Fibroblast of mammary gland (primary cell): ENCODE measurements around the gene OMP.
"Not testable (repeated sequence)": the region's sequence is repeated elsewhere in the genome, so short reads cannot be mapped to it uniquely, and the experiment has no call there.

Source experiments
- DNase-seq: peaks from one replicate; pipeline ENCODE4 v3.0.0-alpha.2; 2010; ENCODE audit warnings: low read depth
- H3K4me3 ChIP-seq: 2 replicates; pipeline ENCODE4 v1.5.1; 2011; ENCODE audit warnings: low read depth, mild to moderate bottlenecking, low read length, moderate library complexity; ENCODE audit not compliant: control insufficient read depth
- TF ChIP-seq, protein P1 (sequence below): conservative IDR thresholded peaks from 2 replicates; pipeline ENCODE4 v1.5.1; 2011; ENCODE audit warnings: low read depth, low read length, inconsistent platforms; ENCODE audit not compliant: control insufficient read depth, insufficient read depth

OMP gene

DNA sequence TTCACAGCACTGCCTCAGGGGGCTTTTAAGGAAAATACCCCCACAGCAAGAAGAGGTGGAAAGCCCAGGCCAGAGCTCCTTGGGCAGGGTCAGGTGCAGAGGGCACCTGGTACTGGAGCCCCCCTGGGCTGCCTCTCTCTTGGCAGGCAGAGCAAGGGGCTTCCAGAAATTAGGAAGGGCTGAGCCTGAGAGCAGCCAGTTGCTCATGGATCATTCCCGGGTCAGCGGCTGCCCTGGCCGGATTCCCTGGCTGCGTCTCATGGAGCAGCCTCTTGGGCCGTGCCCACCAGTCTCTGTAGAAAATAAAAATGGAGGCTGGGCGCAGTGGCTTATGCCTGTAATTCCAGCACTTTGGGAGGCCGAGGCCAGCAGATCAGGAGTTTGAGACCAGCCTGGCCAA is 10.3 kb upstream of the OMP start:
- no peak overlapping the region for H3K4me3 ChIP-seq

DNA sequence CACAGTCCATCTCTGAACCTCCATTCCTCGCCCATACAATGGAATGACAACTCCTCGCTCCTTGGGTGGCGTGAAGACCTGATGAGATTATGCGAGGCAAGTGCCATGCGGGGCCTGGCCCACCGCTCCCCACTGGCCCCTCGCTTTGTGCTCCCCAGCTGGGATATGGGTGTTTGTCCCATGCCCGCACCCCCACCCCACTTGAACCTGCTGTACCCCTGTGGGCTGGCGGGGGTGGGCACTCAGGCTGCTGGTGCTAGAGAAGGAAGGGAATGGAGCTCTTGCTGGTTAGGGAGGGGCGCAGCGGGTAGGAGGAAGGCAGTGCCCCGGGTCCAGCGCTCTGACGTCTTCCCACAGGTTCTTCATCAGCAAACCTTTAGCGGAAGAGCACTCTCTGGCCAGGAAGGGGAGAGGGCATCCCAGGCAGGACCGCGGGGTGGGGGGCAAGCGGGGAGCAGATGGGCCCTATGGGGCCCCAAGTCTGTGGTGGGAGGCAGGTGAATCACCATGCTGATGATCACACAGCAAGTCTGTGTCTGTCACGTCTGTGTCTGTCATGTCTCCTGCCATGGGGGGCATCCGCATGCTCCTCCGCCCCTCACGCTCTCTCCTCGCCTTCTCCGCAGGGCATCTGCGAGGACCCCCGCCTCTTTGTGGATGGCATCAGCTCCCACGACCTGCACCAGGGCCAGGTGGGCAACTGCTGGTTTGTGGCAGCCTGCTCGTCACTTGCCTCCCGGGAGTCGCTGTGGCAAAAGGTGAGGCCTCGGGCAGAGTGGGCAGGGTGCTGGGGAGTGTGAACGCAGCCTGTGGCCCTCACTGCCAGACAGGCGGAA is 9.4 kb upstream of the OMP start:
- no peak overlapping the region for H3K4me3 ChIP-seq
- TF ChIP-seq, protein P1, sequence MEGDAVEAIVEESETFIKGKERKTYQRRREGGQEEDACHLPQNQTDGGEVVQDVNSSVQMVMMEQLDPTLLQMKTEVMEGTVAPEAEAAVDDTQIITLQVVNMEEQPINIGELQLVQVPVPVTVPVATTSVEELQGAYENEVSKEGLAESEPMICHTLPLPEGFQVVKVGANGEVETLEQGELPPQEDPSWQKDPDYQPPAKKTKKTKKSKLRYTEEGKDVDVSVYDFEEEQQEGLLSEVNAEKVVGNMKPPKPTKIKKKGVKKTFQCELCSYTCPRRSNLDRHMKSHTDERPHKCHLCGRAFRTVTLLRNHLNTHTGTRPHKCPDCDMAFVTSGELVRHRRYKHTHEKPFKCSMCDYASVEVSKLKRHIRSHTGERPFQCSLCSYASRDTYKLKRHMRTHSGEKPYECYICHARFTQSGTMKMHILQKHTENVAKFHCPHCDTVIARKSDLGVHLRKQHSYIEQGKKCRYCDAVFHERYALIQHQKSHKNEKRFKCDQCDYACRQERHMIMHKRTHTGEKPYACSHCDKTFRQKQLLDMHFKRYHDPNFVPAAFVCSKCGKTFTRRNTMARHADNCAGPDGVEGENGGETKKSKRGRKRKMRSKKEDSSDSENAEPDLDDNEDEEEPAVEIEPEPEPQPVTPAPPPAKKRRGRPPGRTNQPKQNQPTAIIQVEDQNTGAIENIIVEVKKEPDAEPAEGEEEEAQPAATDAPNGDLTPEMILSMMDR, result no peak
- no peak for DNase-seq

More for the DNA sequence above, 10.3 kb upstream of the OMP start:
- no peak for DNase-seq
- TF ChIP-seq, protein P1, result no peak

DNA sequence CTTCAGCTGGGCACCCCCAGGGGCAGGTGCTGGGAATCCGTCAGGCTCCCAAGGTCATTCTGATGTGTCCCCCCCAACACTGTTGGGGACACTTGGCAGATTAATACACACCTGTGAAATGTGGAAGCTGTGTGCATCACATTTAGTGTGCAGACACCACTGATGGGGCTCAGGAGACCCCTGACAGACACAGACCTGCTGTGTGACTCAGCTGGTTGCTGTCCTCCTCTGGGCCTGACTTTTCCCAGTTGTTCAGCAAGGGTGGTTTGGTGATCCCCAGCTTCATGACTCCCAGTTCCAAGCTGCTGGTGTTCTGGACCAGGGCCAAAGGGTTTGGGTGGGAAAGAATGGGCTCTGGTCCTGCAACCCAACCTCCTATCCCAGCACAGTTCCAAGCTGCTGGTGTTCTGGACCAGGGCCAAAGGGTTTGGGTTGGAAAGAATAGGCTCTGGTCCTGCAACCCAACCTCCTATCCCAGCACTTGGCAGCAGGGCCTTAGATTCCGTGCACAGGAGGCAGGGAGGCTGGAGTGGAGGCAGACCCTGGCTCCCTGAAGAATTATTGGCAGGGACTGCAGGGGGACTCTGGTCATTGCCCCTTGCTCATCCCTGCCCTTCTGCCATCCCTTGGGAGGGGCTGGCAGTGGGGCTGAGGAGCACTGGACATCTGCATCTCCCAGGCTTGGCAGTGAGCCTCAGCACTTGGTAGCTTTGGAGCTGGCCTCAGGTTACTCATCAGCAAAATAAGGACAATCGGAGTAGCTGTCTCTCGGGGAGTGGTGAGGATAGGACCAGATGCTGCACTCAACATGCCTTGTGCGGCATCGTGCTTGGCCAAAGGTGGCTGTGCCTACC is 8.4 kb upstream of the OMP start:
- H3K4me3 ChIP-seq, result no peak overlapping the region
- TF ChIP-seq, protein P1, result no peak
- peak; percentile 16 for DNase-seq

DNA sequence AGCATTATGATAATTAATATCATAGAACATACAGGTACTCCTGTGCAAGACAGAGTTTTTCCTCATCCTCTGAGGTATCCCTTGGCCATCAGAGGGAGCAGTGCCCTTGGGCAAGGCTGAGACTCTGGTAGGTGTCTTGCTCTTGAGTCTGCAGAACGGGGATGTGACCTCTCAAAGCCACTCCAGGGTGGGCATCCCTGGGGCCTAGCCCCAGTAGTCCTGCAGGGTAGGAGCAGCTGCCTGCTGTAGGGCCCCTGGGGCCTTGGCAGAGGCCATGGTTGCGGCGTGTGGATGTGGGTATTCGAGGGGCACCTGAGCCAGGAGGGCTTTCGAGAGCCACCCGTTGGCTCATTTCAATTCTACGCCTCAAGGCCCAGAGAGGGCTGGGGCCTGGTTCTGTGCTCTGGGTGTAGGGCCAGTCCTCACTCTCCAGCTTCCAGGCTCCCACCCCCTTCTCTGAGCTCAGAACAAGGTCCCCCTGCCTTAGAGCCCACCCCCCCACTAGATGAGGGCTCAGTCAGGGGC is 7.7 kb upstream of the OMP start:
- no peak for DNase-seq
- TF ChIP-seq, protein P1, result no peak
- H3K4me3 ChIP-seq, result no peak overlapping the region

DNA sequence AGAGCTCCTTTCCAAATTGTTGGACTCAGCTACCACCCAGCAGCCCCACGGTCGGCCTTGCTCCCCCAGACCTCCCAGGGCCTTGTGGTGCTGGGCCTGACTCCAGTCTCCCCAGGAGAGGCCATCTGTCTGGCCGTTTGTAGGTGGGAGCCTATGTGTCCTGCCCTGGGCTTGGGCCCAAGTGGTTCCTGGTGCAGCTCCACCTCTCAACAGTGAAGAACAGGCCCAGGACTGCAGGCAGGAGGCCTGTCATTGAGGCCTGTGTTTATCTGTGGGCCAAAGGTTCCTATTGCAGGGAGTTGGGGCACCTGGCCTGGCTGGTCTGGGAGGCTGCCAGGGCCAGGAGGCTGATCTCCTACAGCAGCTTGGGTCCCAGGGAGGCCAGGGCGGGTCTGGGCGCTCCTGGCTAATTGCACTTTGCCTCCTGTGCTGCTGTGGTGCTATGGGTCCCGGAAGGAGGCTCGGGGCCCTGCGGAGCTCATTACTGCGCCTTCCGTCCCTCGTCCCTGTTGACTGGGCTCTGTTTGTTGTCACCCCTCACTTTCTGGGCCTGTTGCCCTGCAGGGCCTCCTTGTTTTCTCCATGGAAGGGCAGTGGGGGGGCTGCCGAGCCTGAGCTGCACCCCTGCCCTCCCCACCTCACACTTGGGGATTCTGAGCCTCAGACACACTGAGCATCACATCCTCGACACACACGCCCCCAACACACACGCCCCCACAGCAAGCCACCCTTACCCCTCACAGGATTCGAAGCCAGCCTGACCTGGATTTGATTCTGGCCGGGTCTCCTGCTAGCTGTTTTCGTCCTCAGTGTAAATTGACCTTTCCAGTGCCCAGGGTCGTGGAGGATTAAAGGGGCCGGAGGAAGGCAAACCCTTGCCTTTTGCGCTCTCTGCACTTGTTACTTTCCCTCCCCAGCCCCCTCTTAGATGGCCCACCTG is 6.8 kb upstream of the OMP start:
- DNase-seq, result no peak
- H3K4me3 ChIP-seq, result no peak overlapping the region
- TF ChIP-seq, protein P1, result no peak

DNA sequence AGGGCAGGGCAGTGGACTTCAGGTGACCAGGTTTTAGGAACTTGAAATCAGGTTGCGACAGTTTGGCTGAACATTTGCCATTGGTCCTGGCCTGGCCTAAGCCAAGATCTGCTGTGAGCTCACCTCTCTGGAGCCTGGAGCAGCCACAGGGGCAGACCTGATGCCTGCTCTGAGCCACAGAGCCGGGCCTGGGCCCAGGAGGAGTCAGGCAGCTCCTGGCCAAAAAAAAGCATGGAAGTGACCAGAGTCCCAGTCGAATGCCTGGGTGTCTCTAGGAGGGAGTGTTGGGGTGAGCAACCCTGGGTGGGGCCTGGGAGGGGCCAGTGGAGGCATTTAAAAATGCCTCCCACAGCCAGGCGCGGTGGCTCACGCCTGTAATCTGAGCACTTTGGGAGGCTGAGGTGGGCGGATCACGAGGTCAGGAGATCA is 6.0 kb upstream of the OMP start:
- TF ChIP-seq, protein P1, result no peak
- no peak for DNase-seq
- no peak overlapping the region for H3K4me3 ChIP-seq

DNA sequence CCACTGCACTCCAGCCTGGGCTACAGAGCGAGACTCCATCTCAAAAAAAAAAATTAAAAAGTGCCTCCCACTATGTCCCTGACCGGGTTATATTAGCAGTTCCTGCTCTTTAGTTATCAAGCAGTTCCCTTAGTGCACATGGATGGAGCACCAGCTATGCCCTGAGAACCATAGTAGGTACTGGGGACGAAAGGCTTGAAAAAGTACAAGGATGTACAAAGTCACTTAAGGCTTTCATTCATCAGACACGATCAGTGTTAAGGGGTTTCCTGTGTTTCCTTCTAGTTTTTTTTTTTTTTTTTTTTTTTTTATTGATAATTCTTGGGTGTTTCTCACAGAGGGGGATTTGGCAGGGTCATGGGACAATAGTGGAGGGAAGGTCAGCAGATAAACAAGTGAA is 5.5 kb upstream of the OMP start:
- H3K4me3 ChIP-seq, DNase-seq: not testable (repeated sequence)
